Activated naive CD4-positive, alpha-beta T cell treated with Interleukin-2 at 50 U/mL for 16 hours (primary cell): ENCODE measurements around the gene TMEM207.

Experiments used
- DNase-seq: peaks from one replicate; pipeline ENCODE4 v3.0.0-alpha.2; 2020

Gene TMEM207

DNA sequence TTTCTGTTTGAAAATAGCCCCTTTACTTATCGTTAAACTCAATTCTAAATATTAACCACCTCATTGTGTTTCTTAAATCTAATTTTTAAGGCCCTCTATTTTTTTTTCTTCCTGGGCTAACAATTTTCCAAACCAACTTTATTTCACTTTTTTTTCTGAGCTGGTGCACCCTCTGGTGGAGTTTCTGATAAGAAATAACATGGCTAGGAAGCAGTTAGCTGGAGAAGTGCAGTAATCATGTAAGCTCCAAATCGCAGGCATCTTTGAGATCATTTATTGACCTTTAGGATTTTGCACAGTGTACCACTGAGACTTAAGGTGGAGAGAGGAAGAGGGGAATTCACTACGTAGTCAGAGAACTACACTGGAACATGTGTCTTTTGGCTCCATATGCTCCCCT is 6.4 kb downstream of the TMEM207 start:
- DNase-seq, result no peak

DNA sequence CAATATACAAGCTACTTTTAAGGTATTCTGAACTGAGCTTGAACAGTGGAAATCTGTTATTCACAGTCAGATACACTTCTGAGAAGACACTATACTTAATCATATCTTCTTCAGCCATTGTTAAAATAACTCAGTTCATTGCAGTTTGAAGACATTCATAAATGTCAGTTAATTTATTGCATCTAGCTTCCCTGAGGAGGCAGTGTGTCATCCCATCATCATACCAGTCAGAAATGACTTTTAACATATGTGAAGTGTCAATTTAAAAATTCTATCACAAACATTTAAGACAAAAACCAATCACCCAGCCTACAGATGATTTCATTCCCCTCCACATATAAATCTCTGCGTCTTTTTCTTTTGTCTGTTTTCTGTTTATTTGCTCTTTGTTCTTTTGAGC is 7.5 kb downstream of the TMEM207 start:
- DNase-seq, result no peak

DNA sequence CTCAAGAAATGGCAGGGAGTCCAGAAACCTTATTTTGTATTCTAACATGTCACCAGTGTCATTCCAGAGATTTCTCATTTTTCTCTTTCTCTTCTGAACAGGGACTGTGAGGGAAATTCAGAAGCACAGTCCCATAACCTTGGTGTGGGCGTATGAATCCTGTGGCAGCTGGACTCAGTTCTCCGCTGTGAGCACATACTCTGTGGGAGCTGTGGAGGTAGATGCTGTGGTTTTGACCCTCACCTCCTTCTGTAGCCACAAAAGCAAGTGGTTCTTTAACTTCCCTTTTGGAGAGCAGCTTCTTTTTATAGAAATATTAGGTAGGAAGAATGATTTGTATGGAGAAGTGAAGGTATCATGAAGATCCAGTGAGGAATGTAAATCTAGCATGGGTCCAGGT is 13.4 kb downstream of the TMEM207 start:
- DNase-seq, result no peak

DNA sequence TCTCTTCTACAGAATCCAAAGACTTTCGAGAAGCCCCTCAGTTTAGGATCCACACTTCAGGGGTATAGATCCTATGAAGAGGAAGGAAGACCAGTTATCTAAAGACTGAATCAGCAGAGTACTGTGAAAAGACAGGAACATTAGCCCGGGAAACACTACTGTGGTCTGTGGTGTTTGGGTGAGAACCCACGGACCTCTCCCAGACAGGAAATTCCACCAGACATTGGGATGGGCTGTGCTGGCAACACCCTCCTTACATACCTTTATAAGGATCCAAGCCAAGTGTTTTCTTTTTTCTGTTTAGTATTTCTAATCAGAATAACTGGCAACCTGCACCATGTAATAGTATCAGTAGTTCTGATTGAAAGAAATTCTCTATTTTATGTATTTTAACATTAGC is 14.1 kb downstream of the TMEM207 start:
- DNase-seq, result no peak

DNA sequence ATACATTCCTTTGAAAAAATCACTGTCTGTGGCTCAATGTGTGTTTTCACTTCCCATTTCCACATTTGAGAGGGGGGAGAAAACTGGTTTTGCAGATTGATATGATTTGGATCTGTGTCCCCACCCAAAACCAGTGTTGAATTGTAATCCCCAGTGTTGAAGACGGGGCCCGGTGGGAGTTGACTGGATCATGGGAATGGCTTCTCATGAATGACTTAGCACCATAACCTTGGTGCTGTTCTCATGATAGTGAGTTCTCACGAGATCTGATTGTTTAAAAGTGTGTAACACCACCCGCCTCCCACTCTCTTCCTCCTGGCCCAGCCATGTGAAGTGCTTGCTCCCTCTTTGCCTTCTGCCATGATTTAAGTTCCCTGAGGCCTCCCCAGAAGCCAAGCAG is 16.1 kb downstream of the TMEM207 start:
- no peak for DNase-seq

DNA sequence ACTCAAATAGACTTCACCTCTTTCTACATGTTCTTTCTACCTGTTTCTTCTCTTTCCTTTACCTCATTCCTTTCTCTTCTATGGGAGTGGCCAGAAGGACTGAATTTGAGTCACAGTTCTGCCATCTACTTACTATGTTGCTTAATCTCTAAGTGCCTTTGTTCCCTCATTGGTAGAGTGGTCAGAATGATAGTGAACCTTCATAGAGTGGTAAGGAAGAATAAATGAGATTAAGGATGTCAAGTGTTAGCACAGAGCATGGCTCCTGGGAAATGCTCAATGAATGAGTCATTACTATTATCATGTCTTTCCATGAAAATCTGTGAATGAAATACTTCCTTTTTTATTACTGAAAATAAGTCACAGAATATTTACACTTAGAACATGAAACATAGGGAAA is 17.5 kb downstream of the TMEM207 start:
- DNase-seq, result no peak

DNA sequence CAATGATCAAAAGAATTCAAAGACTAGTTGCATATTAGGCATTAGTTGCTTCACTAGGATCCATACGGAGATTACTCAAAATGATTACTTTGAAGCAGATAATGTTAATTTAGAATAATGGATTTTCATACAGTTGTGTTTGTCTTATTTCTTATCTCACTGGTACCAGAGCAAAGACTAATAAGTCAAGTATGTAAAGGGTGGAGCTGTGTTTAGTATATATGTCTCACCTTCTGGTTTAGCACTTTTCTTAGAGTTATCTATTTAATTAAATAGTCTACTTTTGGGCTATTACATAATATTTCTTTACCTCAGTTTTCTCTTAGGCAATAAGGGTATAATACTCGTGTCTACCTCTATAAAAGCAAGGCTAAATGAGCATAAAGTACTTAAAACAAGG is 18.8 kb downstream of the TMEM207 start:
- no peak for DNase-seq

DNA sequence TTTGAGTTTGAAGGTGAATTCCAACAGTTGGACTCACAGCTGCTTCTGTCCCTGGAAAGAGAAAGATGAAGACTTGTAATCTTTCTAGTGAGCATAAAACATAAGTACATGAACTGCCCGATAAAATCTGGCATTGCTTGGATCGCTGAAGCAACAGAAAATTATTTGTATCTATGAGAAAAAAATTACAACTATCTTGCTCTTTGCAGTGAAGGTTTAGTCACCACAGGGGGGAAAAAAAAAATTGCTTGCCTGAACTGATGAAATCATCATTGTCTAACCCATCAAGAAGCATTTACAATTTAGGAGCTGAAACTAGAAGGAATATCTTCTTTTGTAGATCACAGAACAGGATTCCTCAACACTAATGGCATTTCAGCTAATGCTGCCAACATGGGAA is 20.0 kb downstream of the TMEM207 start:
- no peak for DNase-seq

DNA sequence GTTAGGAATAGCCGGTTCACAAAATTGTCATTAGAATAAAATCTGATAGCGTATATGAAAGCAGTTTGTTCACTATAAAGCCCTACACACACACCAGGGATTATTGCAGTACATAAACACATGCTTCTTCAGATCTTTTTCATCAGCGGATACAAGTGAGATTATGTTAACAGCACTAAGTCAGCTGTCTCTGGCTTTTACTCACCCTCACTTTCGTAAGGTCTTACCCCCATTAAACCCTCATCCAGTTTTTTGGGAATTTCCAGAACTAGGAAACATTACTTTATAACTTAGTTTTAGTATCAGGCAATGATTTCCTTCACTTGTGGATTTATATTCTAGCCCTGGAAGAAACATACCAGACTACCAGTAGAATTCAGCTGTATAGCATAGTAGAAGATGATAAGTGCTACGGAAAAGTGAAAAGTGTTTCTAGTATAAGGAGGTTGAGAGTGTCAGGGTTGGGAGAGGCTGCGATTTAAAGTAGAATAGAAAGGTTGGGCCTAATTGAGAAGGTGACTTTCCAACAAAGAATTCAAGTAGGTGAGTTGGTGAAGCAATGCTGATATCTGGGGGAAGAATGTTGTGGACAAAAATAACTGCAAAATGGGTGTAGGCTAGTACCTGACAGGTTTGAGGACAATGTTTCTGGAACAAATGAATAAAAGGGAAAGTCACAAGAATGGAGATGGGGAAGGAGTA is 22.7 kb downstream of the TMEM207 start:
- DNase-seq, result no peak

DNA sequence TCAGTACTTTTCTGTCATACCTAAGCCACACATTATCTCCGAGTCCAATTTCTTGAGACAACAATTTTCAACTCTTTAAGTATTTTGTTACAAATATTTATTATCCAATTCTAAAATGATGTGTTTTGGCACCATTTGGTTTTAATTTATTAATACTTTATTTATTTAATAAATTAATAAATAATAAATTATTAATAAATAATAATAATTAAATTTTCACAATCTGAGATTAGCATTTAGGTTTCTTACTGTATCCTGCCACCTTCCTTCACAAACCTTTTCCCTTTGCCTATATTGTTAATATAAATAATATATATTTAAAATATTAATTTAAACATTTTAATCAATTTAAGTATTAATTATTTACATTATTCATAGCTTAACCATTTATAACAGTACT is 23.9 kb downstream of the TMEM207 start:
- no peak for DNase-seq

DNA sequence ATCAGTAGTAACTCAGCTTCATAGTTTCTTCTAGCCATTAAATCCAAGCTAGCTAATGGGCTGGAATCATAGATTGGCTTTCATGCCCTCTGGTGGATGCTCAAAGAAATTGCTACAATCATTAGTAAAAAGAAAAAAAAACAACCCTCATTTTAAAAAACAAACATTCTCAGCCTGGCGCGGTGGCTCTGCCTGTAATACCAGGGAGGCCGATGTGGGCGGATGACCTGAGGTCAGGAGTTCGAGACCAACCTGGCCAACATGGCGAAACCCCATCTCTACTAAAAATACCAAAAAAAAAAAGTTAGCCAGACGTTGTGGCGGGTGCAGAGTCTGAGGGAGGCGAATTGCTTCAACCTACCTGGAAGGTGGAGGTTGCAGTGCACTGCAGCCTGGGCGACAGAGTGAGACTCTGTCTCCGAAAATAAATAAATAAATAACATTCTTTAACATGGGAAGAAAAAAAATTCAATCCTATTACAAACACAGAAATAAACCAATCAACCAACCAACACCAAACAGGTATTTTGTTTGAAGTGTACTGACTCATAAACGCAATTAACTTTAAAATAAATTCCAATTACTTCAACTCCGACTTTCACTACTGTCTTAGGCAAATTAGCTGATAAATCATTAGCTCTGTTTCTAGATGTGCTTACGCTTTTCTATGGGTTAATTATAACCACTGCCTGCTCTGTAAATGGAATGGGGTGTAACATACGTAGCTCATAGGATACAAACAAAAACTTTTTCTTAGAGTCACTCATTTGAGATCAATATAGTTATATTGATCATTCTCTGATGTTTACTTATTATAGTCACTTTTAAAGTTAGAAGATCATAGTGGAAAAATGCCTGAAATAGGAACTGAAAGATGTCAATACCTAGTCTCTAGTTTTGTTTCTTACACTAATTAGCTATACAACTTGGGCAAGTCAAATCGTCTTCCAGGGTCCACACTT is 24.9 kb downstream of the TMEM207 start:
- DNase-seq, result peak; percentile 30

DNA sequence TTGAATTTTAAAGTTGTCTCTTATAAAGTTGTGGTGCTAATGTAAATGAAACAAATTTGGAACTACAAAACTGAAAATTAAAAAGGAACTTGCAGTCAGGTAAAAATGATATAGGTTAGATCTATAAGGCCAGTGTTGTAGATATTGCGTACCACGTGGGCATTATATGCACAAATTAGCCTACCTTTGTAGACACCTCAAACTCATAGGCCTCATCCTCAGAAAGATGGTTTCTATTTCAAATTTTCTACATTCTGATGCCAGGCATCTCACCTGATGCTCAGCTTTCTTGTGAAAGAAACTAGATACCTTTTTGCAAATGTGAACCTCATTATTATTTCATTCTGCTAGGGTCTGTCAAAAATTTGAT is 25.6 kb downstream of the TMEM207 start:
- DNase-seq, result no peak

DNA sequence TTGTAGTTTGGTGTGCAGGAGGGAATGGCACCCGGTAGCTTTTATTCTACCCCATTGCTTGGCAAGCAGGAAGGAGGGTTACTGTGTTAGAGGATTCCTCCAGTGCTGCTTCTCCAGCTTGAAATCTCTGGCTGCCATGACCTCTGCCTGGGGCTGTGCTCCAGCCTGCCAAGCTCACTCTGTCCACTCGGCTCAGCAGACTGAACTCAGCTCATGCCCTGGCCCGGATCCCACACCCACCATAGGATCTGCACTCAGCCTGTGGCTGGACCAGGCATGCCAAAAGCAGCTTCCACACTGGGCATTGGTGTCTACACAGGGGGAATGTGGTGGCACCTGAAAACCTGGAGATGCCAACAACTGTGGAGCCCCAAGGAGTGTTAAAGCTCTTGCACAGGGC is 35.4 kb downstream of the TMEM207 start:
- DNase-seq, result no peak

DNA sequence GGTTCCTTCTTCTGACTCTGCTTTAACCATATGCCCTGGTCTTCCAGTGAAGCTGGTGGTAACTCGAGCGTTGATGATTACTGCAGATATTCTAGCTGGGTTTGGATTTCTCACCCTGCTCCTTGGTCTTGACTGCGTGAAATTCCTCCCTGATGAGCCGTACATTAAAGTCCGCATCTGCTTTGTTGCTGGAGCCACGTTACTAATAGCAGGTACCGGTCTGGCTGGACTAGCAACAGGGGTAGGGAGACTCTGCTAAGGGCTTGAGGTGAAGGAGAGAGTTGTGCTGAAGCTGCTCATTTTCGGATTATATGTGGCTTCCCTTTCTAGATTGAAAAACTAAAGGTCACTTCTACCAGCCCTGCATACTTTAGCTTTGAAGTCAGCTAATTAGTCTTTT is 45.0 kb downstream of the TMEM207 start:
- DNase-seq, result no peak

DNA sequence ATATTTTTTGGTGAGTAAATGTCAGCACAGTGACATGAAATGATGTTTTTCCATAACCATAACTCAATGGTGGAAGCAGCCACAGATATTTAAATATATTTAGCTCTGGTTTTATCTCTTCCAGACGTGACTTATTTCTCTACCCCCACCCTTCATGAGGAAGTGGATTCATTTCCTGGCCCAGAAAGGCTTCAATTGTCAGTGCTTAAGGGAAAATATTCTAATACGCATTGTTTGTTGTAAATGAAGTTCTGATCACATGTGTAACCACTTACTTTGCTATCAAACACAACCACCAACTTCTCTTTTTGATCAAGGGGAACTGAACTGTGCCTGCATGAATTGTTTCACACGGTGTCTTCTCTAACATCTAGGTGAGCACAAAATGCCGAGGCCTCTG is 47.7 kb downstream of the TMEM207 start:
- DNase-seq, result no peak

DNA sequence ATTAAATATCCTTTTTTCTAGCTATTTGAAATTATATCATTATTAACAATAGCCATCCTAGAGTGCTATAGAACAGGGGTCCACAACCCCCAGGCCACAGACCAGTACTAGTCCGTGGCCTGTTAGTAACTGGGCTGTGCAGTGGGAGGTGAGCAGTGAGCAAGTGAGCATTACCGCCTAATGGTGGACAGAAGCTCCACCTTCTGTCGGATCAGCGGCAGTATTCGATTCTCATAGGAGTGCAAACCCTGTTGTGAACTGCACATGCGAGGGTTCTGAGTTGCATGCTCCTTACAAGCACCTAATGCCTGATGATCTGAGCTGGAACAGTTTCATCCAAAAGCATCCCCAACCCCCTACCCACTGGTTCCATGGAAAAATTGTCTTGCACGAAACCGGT is 50.0 kb downstream of the TMEM207 start:
- no peak for DNase-seq

DNA sequence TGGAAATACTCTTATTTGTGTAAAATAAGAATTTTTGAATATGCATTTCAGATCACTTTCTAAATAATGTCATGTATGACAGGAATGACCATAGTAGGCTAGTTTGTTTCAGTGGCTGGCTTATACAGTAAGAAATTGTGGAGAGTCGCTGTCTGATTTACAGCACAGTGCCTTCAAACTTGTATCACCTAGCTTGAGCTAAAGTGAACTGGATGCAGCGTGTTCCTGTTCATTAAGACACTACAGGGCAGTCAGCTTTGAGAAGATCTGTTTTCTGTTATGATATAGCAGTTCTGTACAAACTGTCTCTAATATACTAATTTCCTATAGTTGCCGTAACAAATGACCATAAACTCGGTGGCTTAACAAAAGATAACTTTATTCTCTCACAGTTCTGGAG is 51.8 kb downstream of the TMEM207 start:
- no peak for DNase-seq

DNA sequence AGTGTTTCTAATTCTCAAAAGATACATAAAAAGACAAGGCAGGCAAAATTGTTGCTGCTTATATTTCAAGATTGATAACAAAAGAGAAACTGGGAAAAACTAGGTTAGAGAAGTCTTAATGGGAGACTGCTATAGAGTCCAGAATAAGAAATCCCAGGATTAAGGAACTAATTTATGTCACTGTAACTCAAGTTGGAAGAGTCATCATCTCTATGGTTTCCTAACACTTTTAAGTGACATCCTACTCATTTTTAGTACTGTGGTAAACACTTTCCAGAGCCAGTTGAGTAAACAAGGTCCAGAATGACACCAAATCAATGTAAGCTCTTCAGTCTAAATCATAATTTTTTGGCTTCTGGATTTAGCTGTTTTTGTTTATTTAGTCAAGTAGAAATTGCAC is 53.7 kb downstream of the TMEM207 start:
- no peak for DNase-seq

DNA sequence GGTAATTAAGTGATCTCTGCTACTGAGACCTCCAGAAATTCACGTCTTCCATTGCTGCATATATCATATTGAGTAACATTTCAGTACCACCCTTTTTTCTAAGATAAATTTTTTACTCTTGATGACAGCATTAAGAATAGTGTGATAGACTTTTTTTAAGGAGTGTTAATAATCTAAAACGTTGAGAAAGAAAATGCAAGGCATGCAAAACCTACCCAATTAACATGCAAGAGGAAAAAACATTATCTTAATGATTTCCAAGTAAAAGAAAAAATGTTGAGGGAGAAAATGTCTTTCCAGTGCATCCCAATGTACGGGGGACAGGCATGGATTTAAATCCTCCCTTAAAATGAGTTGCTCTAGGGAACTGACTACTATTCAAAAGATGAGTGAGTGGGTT is 61.0 kb downstream of the TMEM207 start:
- no peak for DNase-seq

DNA sequence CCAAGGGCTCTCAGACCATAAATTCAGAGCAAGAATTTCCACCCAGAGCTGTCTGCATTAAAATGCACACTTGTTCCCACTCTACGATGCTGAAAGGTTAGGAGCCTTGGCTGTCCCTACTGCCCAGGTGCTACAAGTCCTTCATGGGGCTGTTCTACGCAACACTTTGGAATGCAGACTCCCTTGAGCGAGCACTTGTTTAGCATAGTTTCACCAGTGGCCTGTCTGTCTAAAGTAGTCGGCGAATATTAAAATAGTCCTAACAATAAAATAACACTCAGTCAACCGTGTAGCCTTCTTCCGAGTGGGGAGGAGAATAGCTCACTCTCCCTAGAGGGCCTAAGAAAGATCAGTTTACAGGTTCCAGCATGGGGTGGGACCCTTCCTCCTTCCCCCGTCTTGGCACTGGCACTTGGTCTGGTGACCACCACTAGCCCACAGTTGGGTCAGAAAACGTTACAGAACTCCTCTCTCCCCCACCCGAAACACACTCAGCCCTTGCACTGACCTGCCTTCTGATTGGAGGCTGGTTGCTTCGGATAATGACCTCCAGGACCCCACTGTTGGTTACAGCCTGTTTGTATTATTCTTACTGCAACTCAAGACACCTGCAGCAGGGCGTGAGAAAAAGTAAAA is 62.0 kb downstream of the TMEM207 start, which contains the start of gene CLDN16:
Gene CLDN16 (plus strand): TSS at position 586 of the 636 bp plus-strand sequence. CDS start 167 bp downstream, outside the sequence.
- DNase-seq, result no peak

DNA sequence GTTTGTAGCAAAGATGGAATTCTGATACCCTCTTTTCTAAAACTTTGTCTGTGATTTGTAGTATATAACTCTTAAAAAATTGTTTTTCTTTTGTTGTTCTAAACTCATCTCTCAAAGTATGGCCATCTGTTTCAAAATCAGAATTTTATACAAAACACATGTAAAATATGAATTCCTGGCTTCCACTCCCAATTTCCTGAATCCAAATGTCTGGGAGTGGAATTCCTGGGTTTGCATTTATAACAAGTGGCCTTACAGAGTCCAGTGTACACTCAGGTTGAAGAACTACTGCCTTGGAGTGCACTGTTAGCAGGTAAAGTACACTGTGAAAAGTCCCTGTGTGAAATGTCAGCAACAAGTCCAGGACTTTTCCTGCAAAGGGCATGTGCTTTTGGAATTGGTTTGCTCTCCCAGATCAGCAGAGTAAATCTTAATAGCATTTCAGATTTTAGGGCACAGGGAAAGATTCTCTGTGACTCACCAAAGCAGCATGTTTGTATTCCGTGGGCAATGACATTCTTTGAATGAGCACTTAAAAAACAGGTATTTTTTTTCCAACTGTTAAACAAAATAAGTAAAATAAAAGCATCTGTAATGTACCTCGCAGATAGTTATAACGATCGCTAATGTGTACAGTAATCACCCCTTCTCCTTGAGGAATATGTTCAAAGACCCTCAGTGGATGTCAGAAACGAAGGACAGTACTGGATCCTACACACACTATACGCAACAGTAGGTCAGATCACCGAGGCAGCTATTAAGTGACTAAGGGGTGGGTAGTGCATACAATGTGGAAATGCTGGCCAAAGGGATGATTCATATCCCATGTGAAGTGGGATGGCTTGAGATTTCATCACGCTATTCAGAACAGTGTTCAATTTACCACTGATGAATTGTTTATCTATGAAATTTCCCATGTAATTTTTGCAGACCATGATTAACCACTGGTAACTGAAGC is 63.7 kb downstream of the TMEM207 start:
- no peak for DNase-seq

DNA sequence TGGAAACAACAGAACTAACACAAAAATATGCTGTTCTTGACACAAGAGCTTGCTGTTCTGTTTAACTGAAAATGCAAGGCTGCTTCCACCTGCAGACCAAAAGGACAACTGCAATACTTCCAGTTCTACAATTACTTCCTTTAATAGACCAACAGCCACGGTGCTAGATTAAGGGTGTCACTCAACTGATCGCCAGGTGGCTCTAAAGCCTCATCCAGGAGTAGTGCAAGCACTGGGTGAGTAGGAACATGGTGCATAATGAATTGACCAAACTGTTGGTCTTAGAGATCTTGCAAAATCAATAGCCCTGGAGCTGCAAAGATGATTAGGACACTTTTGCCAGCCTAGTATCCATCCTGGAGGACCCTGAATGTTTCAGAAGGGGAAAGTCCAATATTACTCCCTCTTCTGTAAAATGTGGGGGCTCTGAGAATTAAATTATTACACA is 65.4 kb downstream of the TMEM207 start:
- DNase-seq, result no peak

DNA sequence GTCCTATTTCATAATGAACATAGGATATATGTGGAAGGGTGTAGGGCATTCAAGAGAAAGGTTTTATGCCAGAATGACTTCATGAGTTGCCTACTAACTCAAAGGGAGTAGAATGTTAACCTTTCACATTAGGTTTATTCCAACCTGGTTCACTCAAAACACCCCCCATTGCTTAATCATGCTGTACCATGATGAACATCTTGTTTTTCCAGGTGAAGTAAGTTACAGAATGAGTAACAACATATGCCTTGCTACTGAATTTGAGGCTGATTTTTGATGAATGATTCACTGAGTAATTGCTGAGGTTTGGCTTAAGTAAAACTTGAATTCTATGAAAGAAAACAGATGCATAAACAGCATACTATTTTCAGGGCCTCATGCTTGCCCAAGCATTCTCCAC is 67.6 kb downstream of the TMEM207 start:
- no peak for DNase-seq
